Measurements from ENCODE around the gene GOLGA6L26.
"Not testable (repeated sequence)": the region's sequence is repeated elsewhere in the genome, so short reads cannot be mapped to it uniquely, and the experiment has no call there.

DNA sequence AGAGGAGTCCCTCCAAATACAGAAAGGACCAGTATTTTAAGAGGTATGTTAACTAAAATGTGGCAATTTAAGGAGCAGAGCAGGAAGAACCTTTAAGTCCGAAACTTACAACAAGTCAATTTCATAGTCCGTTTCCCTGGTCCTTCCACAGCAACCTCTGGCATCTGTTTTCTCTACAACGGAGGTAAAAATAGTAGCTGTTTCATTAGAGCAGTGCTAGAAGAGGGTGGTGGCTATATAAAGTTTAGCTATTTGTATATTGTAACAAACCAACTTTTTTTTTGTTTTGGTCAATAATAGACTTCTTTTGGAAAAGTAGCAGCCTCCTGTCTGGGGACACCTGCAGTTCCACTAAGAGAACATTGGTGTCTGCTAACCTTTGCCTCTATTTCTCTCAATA is 37.9 kb upstream of the GOLGA6L26 start:
- TF ChIP-seq CTCF (IDR thresholded peaks at IDR 0.05; ENCODE audit: low read depth, low read length); POLR2A (IDR thresholded peaks at IDR 0.05; ENCODE audit: extremely low read depth, insufficient read length): not testable (repeated sequence)

All from NB4 (cell line).